ENCODE results near the gene MT1HL1.

DNA sequence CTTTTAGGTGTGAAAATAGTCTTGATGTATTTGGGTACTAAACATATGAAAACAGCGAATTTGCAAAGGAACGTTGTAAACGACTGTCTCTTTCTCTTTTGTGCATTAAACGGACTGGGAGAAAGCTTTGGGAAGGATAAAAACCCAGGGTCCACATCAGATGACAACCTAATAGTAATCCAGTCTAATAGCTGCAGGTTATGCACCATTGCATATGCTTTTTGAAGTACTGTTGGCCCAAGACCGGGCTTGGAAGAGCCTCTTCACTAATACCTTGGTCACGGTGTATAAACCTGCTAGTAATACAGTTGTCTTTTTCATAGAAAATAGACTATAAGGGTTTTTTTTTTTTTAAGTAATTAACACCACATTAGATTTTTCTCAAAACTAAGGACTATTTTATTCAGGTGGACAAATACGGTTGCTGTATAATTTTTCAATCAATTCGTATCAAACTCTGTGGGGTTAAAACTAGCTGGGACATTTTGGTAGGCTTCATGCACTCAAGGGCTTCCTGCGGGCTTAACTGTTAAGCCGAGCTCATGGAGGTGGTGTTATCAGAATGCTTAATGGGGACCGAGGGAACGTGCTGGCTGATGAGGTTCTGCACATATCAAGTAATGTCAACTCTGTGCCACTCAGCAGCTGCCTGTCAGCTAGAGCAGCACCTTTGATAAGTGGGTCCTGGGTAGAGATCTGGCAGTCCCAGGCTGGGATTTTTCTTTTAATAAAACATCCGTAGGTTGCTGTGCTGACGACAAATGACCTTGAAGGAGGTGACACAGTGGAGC is 39.8 kb upstream of the MT1HL1 start:
- TF ChIP-seq CEBPB (IDR thresholded peaks at IDR 0.05; ENCODE audit: low read depth): no peak
- TF ChIP-seq, protein P1, sequence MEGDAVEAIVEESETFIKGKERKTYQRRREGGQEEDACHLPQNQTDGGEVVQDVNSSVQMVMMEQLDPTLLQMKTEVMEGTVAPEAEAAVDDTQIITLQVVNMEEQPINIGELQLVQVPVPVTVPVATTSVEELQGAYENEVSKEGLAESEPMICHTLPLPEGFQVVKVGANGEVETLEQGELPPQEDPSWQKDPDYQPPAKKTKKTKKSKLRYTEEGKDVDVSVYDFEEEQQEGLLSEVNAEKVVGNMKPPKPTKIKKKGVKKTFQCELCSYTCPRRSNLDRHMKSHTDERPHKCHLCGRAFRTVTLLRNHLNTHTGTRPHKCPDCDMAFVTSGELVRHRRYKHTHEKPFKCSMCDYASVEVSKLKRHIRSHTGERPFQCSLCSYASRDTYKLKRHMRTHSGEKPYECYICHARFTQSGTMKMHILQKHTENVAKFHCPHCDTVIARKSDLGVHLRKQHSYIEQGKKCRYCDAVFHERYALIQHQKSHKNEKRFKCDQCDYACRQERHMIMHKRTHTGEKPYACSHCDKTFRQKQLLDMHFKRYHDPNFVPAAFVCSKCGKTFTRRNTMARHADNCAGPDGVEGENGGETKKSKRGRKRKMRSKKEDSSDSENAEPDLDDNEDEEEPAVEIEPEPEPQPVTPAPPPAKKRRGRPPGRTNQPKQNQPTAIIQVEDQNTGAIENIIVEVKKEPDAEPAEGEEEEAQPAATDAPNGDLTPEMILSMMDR (IDR thresholded peaks at IDR 0.05 in 2 of 3, conservative IDR thresholded peaks at IDR 0.05 in 1 of 3; ENCODE audit: borderline replicate concordance in 1 of 3, insufficient read depth in 1 of 3, low read depth in 2 of 3, low read length in 2 of 3): no peak
- TF ChIP-seq, protein P2, sequence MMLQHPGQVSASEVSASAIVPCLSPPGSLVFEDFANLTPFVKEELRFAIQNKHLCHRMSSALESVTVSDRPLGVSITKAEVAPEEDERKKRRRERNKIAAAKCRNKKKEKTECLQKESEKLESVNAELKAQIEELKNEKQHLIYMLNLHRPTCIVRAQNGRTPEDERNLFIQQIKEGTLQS (IDR thresholded peaks at IDR 0.05): no peak
